NCI-H82 treated with DMSO at 0.1 percent for 48 hours (cell line): ENCODE measurements around the gene RYR2.

ENCODE experiments used
- DNase-seq: peaks from one replicate; lab custom pipeline; 2025; ENCODE audit not compliant: unreplicated experiment; lab: John Stamatoyannopoulos, UW

Gene RYR2

DNA sequence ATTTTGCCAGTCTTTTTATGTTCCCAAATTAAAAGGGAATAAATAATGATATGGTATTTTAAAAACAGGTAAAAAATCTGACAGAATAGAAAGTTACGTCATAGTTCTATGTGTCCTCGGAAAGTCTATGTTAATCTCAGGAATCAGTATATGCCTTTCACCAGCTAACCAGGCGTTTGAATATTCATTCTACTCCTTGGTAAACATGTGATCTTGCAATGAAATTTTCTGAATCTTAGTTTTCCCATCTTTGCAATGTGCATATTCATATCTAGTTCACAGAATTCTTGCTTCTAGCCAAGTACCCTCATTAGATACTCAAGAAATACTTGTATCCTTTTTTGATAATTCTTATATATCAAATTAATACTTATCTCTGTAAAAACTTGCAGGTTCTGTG is 669.3 kb downstream of the RYR2 start:
- no peak for DNase-seq

DNA sequence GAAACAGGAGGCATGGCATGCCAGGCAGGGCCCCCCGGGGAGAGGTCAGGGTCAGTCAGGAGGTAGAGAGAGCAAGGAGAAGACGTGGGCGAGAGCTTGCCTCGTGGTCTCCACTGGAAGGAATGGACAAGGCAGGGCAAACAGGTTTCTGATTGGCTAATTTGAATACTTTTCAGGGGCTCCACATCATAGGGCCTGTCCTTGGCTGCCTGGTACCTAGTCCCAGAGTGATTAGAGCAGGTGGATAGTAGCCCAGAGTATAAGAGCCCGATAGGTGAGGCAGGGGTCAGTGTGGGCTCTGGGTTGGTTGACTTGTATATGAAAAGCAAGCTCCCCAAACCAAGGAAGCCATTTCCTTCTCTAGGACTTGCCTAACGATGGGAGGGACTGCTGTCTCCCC is 670.1 kb downstream of the RYR2 start:
- no peak for DNase-seq

DNA sequence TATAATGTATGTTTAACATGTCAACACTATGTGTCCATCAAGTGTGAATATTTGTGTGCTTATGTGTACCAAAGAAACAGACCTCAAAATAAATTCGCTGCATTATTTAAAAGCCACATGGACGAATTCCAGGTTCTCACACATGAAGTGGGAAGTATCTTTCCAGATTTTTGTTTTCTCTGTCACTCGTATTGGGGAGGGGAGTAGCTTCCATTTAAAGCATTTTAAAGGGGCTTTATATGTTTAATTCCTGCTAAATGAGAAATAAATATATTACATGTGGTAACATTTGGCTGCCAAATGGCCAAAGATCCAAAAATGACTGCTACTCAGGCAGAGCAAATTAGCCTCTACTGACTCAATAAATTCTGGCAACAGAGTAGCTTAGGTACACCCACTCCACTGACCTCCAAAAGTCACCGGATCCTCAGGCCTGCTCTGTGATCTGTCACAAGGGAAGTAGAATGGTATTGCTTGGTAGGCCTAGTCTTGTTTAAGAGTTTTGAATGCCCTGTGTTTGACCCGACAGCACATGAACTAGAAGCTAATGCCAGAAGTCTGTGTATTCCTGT is 670.7 kb downstream of the RYR2 start:
- DNase-seq: no peak

DNA sequence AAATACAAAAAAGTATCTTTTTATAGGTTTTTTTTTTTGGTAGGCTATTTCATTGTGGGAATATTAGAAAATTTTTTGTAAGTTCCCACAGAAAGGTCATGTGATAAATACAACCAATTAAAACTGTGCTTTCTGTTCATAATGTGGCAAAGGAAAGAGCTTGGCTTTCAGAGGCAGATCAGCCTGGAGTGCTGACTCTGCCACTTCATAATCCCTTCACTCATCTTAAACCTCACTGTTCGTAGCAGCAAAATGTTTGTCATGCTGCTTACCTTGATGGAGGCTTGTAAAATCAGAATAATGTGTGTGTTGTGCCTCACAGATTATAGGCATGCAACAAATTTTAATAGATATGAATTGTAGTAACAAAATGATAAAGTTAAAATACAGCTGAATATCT is 671.9 kb downstream of the RYR2 start:
- no peak for DNase-seq

DNA sequence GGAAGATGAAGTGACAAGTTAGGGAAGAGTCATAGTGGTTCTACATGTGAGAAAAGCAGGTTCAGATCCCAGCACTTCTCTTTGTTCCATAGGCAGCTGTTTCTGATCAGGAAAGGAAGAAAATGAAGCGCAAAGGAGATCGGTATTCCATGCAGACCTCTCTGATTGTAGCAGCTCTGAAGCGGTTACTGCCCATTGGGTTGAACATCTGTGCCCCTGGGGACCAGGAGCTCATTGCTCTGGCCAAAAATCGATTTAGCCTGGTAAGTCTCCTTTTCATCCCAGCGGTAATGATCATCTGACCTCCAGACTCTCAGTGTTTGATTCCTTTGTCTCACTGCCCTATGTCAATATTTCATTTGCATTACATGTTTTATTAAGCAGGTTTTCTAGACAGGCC is 675.1 kb downstream of the RYR2 start:
- no peak for DNase-seq

DNA sequence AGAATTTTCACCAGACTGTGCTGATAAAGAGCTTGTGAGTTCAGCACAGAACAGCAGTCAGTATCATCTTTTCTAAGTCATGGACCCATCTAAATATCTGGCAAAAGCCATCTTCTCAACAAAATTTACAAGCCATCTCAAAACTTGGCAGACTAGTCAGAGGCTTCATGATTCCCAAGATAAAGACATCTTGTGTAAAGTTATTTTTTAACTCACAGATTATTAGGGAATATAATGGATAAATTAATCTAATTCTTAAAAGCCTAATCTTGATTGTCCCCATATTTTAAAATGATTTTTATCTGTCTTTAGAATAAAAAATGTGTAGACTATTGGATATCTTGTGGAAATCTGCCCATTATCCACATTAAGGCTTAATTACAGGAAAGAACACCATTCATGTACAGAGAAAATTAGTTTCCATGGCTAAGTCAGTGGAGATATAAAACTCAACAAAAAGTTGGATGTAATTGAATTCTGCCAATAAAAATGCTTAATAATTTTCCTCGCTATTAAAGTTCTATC is 688.9 kb downstream of the RYR2 start:
- no peak for DNase-seq

DNA sequence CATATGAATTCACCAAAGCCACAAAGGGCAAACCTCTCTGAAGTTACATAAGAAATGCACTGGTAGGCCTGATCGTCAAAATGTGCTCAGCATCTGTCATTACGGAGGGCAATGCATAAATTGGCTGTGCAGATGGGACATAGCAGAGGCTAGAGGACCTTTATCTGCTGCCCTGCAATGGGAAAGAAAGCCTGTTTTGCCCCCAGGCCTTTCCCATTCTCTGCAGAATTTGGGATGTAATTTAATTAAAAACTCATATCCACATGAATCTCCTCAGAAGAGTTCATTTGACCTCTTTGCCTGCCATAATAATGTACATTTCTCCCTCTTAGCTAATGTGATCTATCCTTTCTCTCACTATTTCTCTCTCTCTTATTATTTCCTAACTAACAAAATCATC is 690.7 kb downstream of the RYR2 start:
- no peak for DNase-seq

DNA sequence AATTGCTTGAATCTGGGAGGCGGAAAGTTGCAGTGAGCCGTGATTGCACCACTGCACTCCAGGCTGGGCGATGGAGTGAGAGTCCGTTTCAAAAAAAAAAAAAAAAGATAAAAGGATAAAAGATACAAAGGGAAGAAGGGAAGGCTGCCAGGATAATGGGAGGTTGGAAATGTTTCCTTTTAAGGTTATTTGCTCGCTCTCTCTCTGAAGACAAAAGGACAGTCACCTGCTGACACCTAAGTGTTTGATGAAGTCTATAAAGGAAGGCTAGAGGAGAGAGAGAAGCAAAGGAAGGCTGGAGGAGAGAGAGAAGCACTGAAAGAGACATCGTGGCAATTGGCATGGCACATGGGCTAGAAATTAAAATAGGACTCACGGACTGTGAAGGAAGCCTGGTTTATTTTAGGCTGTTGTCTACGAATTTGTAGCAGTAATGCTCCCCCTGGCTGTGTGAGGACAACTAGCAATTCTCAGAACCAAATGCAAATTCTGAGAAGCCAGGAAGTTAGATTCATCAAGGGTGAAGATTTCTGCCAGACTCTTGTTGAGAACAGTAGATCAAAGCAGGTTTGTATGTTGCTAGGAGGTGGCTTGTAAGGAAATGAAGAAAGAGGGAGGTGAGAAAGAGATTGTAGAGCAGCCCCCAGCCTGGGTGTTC is 694.5 kb downstream of the RYR2 start:
- DNase-seq: no peak

DNA sequence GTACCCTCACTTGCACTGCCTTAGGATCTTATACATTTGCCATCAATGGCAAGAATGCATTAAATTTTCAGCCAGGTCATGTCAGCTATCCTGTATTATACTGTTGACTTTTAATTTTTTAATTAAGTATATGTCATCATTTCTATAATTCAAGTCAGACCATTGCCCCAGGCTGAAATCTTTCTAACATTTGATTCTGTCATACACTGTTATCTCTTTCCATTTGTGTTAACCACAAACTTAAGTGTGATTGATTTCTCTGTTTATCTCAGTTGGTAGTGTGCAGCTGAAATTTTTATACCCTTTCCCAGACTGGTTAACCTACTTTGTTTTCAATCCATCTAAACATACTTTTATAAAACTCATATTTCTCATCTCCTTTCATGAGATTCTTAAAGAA is 695.5 kb downstream of the RYR2 start:
- no peak for DNase-seq

DNA sequence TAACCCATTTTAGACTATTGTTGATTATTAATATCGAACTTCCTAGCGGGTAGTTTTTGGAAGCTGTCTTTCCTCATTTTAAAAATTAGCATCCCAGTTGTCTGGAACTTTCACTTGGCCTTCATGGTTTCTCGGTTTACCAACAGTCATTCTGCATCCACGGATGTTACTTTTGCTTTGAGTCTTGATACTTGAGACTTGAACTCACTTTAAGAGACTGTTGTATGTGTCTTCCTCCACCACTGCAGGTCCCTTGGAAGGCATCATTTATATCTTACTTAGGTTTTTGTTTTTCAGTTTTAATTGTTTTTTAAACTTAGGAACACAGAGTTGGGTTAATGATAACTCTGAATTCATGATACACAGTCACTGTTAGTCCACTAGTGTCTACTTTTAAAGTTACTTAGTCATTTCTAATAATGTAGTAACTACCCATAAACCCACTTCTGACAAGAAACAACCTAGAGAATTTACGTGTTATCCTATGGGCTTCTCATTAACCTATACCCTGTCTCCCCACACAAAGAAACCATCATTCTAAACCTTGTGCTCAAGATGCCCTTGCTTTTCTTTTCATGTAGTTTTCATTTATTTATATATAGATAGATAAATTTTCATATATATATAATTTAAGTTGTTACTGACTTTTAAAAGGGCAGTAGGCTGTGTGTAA is 696.1 kb downstream of the RYR2 start:
- DNase-seq: no peak

DNA sequence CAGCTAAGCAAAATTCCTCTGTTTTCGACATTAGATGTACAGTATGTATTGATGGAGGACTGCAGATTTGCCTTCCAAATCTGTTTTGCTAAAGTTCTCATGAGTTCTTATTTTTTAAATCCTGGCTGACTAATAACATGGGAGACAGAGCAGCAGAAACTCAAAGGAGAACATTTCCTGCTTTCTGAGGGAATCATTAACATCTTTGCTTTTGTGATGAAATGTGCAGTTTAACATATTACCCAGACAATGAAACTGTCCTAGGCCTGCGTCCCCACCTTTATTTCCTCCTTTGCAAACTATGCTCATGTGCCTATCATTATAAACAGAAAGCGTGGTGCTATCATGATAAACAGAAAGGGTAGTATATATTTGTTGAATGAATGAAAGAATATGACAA is 698.9 kb downstream of the RYR2 start:
- DNase-seq: no peak

DNA sequence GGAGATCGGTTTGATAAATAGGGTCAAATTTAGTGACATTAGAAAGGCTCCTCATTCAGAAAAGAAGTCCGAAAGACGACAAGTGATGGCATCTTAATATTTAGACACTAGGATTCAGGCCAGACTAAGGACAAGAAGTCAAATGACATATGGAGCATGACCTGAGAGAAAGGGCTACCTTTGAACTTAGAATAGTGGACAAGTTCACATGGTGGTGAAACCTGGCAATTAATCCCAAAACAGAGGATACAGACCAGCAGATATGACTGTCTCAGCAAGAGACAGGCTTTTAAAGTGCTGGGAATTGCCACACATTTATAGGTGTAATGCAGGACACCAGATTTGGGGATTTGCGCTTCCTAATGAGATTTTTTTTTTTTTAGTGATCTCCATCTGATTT is 703.6 kb downstream of the RYR2 start:
- DNase-seq: no peak

DNA sequence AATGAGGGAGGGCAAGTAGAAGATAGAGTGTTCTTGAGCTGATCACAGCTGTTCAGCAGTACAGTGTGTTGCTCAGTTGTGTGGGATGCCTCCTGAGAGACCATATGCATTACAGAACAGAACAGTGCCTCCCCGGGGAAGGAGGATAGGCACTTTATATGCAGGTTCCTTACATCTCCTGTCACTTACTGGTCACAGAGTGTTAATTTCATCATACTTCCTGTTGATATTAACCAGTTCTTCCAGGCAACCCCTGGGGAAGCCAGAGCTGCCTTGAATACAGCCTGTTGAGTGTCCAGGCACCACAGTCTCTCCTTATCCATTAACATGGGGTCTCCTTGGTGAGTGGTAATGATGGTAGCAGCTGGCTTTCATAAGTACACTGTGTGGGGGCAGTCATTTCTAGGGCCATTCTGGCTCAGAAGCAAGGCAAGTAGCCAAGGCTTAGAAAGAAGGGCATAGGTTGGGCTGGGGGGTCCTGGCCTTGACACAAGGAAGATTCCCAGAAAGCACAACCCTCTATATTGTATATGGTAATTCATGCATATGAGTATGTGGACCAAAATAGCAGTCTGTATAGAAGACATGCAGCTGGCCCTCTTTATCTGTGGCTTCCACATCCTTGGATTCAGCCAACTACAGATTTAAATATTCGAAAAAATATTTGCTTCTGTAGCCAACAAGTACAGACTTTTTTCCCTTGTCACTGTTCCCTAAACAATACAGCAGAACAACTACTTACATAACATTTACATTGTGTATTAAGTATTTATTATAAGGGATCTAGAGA is 706.4 kb downstream of the RYR2 start:
- DNase-seq: no peak

DNA sequence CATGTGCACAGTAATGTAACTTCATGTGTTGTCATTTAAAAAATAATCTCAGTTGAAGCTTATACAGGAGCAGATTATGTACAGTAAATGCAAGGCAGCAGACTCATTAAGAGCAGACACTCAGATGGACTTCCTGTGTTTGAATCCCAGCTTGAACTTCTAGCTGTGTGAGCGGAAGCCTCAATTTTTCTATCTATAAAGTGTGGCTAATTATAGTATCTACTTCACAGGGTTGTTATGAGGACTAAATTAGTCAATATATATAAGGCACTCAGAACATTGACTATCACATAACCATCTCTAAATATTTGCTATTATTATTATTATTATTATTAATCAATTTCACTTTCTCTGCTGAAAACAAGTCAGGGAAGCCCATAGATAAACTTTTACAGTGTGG is 707.1 kb downstream of the RYR2 start:
- DNase-seq: no peak

DNA sequence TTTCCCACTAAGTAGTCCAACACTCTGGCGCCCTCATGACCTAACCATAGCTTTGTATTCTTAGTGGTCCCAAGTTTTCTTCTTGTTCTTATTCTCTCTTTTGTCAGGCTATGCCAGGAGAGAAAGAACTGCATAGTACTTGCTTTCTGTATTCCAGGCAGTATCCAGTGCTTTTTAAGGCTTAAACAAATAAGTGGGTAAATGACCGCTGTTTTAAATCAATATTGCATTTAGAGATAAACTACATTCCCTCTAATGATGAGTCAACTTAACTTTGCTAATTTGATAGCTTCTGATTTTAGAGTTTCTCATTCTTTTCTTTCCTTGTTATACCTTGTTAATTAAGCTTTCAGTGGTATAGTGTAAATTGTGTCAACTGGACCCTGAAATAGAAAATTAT is 709.1 kb downstream of the RYR2 start:
- no peak for DNase-seq

DNA sequence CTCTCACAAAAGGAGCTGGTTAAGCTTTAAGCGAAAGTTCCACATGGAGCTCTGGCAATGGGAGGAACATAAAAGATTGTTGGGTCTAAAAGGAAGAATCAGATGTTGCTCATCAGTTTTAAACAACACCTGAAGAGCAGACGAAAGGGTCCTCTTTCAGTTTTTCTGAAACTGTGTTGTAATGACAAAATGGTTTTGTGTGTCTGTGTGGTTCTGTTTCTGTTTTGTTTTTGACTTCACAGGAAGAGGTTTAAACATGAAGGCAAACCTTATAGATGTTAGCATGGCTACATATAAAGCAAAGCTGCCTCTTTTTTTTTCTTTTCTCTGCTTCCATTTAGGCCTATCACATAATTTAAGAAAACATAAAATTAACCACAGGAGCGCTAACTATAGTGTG is 712.6 kb downstream of the RYR2 start:
- DNase-seq: no peak

DNA sequence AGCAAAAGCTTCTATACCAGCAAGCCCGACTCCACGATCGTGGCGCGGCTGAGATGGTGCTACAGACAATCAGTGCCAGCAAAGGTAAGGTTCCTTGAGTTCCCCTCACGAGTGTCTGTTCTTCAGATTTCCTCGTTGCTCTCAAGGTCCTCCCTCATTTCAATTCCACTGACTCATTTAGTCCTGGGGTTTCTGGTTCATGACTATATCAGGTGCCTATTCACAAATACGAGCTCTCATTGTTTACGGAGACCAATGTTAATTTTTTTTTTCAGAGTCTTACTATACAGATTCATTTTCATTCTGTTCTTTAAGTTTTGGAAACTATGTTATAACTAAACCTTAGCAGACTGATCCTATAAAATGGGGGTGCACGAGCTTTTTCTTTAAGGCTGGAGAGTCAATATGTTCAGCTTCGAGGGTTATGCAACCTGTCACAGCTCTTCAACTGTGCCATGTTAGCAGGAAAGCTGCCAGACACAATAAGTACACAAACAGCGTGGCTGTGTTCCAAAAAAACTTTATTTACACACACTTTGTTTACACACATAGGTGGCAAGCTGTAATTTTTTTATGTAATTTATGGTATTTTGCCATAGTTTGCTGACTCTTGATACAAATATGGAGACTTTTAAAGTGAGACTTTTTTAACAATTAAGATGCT is 714.5 kb downstream of the RYR2 start:
- DNase-seq: no peak

DNA sequence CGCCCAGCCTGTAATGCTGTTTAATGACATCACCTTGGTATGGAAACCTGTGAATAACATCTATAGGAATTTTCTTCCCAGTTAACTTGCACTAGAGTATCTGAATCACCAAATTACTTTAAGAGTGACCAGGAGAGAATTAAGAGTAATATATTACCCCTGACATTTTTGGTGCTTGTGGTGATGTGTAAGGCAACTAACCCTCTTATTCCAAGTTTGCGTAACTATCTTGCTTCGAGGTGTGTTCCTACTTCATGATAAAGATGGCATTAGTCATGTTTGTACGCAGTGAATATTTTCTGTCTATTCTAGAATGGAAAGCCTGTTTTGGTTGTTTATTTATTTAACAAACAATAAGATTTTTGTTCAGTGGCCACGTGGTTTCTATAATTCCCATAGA is 717.4 kb downstream of the RYR2 start:
- no peak for DNase-seq

DNA sequence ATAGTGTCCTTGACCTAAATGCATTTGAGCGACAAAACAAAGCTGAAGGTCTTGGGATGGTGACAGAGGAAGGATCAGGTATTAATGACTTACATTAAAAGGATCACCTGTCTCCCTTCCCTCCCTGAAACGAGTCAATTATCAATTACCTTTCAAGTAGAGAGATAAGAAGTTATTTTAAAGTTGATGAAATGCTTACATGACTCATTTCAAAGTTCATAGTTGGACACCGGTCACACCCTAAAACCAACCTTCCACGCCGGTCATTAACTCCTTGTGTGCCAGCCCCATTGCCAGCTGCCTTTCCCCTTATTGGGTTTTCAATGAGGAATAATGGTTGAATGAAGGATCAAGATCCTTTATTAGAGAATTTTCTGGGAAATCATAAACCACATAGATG is 719.0 kb downstream of the RYR2 start:
- DNase-seq: no peak

DNA sequence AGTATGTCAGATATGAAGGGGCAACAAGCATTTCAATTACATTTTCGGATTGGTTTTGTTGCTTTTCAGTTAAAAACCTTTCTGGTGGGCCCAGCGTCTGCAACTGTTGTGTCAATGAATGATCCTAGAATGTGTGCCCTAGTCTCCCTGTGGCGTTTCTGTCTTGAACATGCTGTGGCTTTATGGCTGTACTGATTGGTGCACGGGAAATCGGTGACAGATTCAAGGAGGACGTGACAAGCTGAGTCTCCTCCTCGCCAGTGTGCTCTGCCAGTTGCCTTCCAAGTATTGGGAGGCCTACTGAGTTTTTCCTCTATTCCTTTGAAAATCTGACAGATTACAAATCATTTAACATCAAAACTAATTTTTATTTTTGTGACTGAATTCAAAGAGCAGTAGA is 721.2 kb downstream of the RYR2 start:
- DNase-seq: no peak

DNA sequence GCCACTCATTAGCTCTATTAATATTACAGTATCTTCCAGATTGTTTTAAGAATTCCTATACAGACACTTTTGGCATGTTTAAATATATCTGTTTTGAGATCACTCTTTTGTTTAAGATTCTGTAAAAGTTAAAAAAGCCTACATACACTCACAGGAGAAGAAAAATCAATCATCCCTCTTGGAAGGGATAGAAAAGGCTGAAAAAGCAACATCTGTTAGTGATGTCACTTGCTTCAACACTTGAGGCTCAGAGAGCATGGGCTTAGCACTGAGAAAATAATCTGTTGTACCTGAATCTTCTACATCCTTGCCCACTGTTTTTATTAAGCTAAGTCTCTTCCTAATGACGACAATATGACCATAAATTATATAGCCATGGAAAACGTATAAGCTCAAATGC is 721.8 kb downstream of the RYR2 start:
- no peak for DNase-seq
